Rectal smooth muscle tissue (tissue), 1 donor: Measurements from ENCODE around the gene MAP3K10.
"Not testable (repeated sequence)": the region's sequence is repeated elsewhere in the genome, so short reads cannot be mapped to it uniquely, and the experiment has no call there.

Source experiments
- H3K27ac ChIP-seq: one replicate; pipeline ENCODE4 v1.7.0; 2013; ENCODE audit warnings: low read depth, low read length, inconsistent platforms
- H3K27me3 ChIP-seq: one replicate; pipeline ENCODE4 v1.7.0; 2013; ENCODE audit warnings: low read length; ENCODE audit not compliant: control insufficient read depth, insufficient read depth
- H3K36me3 ChIP-seq: one replicate; pipeline ENCODE4 v1.7.0; 2013; ENCODE audit warnings: low read length; ENCODE audit not compliant: control insufficient read depth, insufficient read depth
- H3K4me1 ChIP-seq: one replicate; pipeline ENCODE4 v1.7.0; 2013; ENCODE audit warnings: low read length; ENCODE audit not compliant: control insufficient read depth, insufficient read depth
- H3K4me3 ChIP-seq: one replicate; pipeline ENCODE4 v1.7.0; 2013; ENCODE audit warnings: low read length
- H3K9ac ChIP-seq: one replicate; pipeline ENCODE4 v1.7.0; 2013; ENCODE audit warnings: low read length

The MAP3K10 gene

DNA sequence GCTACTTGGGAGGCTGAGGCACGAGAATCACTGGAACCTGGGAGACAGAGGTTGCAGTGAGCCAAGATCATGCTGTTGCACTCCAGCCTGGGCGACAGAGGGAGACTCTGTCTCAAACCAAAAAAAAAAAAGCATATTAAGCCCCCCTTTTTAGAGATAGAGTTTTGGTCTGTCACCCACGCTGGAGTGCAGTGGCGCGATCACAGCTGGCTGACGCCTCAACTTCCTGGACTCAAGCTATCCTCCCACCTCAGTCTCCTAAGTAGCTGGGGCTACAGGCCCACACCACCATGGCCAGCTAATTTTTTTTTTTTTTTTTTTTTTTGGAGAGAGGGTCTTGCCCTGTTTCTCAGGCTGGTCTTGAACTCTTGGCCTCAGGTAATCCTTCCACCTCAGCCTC lies 34.2 kb upstream of the MAP3K10 start:
- H3K4me1 ChIP-seq, result no peaks in the 10 kb centered on the region

DNA sequence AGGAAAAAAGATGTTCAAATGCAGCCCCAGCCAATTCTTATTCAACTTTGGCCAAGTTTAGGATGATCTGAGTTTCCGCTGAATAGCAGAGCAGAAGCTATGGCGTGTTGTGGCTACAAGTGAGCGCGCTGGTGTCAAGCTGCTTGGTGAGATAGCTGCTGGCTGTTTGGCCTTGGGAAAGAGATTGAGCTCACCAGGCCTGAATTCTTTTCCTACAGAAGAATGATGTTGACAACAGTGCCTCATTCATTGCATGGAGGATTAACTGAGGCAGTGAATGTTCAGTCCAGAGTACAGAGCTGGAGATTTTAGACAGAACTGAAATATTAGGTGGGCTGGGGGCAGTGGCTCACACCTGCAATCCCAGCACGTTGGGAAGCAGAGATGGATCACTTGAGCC lies 31.5 kb upstream of the MAP3K10 start:
- no peaks in the 10 kb centered on the region for H3K36me3 ChIP-seq
- H3K27ac ChIP-seq, result no peak overlapping the region
- no peaks in the 10 kb centered on the region for H3K27me3 ChIP-seq
- H3K9ac ChIP-seq, result no peak overlapping the region
- no peaks in the 10 kb centered on the region for H3K4me1 ChIP-seq
- H3K4me3 ChIP-seq, result no peak overlapping the region

More for the DNA sequence above, 34.2 kb upstream of the MAP3K10 start:
- H3K36me3 ChIP-seq, result no peaks in the 10 kb centered on the region
- H3K27me3 ChIP-seq, result no peaks in the 10 kb centered on the region
- no peak overlapping the region for H3K9ac ChIP-seq
- H3K27ac ChIP-seq, result no peak overlapping the region
- no peak overlapping the region for H3K4me3 ChIP-seq

DNA sequence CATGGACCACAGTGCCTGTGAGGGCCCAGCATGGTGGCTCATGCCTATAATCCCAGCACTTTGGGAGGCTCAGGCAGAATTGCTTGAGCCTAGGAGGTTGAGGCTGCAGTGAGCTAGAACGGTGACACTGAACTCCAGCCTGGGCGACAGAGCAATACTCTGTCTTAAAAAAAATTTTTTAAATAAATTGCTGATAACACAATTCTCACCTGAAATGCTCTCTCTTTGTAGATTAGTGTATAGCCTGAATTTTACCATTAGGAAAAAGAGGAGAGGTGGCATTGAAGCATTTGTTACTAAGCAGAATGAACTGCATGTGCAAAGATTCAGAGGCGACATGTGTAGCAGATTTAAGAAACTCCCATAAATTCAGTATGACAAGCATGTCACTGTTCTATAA lies 29.1 kb upstream of the MAP3K10 start:
- Histone ChIP-seq H3K27me3 (no peaks in the 10 kb centered on the region), H3K36me3 (no peaks in the 10 kb centered on the region), H3K9ac (no peak overlapping the region), H3K4me1 (no peaks in the 10 kb centered on the region), H3K27ac (no peak overlapping the region), H3K4me3 (no peak overlapping the region)

DNA sequence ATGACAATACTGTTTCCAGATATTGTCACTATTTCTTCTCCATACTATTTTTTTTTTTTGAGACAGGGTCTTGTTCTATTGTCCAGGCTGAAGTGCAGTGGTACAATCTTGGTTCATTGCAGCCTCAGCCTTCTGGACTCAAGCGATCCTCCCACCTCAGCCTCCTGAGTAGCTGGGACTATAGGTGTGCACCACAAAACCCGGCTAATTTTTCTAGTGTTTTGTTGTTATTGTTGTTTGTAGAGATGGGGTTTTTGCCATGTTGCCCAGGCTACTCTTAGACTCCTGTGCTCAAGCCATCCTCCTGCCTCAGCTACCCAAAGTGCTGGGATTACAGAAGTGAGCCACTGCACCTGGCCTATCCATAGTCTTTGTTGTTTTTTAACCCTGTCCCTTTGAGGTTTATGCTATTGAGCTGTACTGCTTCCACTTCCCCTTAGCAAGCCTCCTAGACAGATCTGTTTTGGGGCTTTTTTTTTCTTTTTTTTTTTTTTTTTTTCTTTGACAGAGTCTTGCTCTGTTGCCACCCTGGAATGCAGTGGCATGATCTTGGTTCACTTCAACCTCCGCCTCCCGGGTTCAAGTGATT lies 27.6 kb upstream of the MAP3K10 start:
- Histone ChIP-seq H3K36me3 (no peaks in the 10 kb centered on the region), H3K27ac (no peak overlapping the region), H3K4me3 (no peak overlapping the region), H3K9ac (no peak overlapping the region), H3K4me1 (no peaks in the 10 kb centered on the region), H3K27me3 (no peaks in the 10 kb centered on the region)

DNA sequence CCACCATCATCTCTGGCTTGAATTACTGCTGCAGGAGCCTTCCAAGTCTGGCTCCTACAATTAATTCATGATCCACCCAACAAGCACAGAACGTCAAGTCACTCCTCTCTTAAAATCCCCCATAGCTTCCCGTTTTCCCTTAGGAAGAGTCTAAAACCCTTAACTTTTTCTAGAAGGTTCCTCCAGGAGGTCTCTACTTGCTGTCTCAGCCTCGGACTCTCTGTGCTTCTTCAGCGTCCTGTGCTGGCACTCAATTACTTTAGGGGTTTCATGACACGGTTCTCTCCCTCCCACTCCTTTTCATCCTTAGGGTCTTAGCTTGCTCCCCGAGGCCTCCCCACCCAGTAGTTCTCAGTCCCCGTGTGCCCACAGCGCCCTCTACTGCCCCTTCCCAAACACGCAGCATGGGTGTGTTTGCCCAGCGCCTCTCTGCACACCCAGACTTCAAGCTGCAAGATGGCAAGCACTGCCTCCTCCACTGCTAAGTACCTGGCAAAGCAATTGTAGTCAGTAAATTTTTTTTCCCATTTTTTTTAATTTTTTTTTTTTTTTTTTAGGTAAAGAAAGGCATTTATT lies 25.8 kb upstream of the MAP3K10 start:
- Histone ChIP-seq H3K9ac (no peak overlapping the region), H3K36me3 (no peaks in the 10 kb centered on the region), H3K4me3 (no peak overlapping the region), H3K4me1 (no peaks in the 10 kb centered on the region), H3K27ac (no peak overlapping the region), H3K27me3 (no peaks in the 10 kb centered on the region)

DNA sequence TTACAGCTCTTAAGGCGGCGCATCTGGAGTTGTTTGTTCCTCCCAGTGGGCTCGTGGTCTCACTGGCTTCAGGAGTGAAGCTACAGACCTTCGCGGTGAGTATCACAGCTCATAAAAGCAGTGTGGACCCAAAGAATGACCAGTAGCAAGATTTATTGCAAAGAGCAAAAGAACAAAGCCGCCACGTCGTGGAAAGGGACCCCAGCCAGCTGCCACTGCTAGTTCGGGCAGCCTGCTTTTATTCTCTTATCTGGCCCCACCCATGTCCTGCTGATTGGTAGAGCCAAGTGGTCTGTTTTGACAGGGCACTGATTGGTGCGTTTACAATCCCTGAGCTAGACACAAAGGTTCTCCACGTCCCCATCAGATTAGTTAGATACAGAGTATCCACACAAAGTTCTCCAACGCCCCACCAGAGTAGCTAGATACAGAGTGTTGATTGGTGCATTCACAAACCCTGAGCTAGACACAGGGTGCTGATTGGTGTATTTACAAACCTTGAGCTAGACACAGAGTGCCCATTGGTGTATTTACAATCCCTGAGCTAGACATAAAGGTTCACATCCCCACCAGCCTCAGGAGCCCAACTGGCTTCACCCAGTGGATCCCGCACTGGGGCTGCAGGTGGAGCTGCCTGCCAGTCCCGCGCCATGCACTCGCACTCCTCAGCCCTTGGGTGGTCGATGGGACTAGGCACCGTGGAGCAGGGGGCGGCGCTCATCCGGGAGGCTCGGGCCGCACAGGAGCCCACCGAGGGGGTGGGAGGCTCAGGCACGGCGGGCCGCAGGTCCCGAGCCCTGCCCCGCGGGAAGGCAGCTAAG lies 21.5 kb upstream of the MAP3K10 start:
- not testable (repeated sequence) for H3K27ac ChIP-seq, H3K4me1 ChIP-seq, H3K4me3 ChIP-seq, H3K36me3 ChIP-seq, H3K27me3 ChIP-seq, H3K9ac ChIP-seq

DNA sequence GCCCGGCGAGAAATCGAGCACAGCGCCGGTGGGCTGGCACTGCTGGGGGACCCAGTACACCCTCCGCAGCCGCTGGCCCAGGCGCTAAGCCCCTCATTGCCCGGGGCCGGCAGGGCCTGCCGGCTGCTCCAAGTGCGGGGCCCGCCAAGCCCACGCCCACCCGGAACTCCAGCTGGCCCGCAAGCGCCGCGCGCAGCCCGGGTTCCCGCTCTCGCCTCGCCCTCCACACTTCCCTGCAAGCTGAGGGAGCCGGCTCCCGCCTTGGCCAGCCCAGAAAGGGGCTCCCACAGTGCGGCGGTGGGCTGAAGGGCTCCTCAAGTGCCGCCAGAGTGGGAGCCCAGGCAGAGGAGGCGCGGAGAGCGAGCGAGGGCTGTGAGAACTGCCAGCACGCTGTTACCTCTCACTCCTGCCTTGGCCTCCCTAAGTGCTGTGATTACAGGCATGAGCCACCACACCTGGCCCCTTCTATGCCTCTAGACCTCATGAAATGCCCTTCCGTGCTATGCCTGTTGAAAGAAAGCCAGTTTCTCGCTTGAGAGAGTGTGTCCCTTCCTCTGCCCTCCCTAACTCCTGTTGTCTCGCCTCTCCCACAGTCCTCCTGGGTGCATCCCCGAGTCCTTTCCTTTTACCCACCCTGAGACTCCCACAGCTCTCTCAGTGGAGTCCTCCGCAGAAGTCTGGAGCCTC lies 20.8 kb upstream of the MAP3K10 start:
- not testable (repeated sequence) for H3K9ac ChIP-seq, H3K27ac ChIP-seq, H3K4me3 ChIP-seq, H3K27me3 ChIP-seq, H3K4me1 ChIP-seq, H3K36me3 ChIP-seq

DNA sequence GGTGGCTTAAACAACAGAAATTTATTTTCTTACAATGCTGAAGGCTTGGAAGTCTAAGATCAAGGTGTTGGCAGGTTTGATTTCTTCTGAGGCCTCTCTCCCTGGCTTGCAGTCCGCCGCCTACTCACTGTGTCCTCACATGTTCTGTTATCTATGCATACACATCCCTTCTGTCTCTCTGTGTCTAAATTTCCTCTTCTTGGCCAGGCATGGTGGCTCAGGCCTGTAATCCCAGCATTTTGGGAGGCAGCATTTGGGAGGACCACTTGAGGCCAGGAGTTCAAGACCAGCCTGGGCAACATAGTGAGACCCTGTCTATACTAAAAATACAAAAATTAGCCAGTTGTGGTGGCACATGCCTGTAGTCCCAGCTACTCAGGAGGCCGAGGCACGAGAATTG lies 19.9 kb upstream of the MAP3K10 start:
- not testable (repeated sequence) for H3K27ac ChIP-seq, H3K27me3 ChIP-seq, H3K36me3 ChIP-seq, H3K9ac ChIP-seq, H3K4me1 ChIP-seq, H3K4me3 ChIP-seq

DNA sequence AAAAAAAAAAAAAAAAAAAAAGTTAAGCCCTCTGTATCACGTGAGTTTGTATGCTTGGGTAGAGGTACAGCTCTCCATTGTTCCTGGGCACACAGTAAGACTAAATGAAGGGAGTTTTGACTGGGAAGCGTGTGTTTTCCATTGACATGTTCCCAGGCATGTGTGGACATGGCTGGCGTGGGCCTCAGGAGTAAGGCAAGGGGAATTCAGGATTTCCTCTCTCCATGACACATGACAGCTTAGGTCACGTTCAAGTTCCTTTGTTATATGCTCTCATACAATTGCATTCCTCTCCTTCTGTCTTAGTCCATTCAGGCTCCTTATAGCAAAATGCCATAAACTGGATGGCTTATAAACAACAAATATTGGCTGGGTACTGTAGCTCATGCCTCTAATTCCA lies 17.1 kb upstream of the MAP3K10 start:
- H3K4me1 ChIP-seq, result no peaks in the 10 kb centered on the region
- H3K4me3 ChIP-seq, result no peak overlapping the region
- H3K9ac ChIP-seq, result no peak overlapping the region
- no peaks in the 10 kb centered on the region for H3K36me3 ChIP-seq
- no peak overlapping the region for H3K27ac ChIP-seq
- no peaks in the 10 kb centered on the region for H3K27me3 ChIP-seq

DNA sequence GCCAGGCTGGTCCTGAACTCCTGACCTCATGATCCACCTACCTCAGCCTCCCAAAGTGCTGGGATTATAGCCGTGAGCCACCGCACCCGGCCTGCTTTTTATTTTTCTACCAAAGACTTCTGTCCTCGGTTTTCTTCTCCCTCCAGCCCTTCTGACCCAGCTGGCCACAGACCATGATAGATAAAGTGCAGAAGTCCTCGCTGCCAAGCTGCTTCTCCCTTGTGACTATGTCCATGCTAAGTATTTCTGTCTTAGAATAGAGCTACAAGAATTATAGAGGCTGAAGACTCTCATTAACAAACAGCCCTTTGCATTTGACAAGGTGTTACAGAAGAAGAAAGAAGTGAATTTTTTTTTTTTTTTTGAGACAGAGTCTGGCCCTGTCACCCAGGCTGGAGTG lies 15.4 kb upstream of the MAP3K10 start:
- H3K4me3 ChIP-seq, result no peak overlapping the region
- H3K9ac ChIP-seq, result no peak overlapping the region
- no peaks in the 10 kb centered on the region for H3K36me3 ChIP-seq
- H3K27ac ChIP-seq, result no peak overlapping the region
- peaks cover 2% of the 10 kb centered on the region for H3K27me3 ChIP-seq
- no peaks in the 10 kb centered on the region for H3K4me1 ChIP-seq

DNA sequence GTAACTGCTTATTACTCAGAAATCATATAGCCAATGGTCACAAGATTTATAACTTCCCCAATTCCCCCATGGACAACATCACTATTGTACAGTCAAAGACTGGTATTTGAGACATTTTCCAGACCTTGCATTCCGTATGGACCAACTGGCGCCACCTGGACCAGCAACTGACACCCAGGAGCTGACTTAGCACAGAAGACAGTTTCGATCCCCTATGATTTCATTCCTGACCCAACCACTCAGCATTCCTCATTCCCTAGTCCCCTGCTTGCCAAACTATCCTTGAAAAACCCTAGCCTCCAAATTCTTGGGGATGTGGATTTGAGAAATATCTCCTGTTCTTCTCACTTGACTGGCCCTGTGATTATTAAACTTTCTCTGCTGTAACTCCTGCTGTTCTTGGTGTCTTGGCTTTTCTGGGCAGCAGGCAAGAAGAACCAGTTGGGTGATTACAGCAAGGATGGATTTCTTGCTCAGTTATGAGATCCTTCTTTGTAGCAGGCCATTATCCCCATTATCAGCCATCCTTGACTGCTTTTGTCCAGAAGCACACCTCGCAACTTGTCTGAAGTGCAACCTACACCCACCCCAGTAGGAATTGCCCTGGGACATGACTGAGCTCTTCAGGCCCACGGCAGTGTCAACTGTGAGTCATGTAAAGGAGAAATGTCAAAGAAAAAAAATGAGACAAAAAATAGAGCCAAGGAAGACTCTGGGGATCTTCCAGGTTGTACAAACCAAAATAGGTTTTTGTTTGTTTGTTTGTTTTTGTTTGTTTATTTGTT lies 13.7 kb upstream of the MAP3K10 start:
- Histone ChIP-seq H3K9ac (no peak overlapping the region), H3K4me3 (no peak overlapping the region), H3K27me3 (peaks cover 2% of the 10 kb centered on the region), H3K36me3 (no peaks in the 10 kb centered on the region), H3K27ac (no peak overlapping the region), H3K4me1 (no peaks in the 10 kb centered on the region)

DNA sequence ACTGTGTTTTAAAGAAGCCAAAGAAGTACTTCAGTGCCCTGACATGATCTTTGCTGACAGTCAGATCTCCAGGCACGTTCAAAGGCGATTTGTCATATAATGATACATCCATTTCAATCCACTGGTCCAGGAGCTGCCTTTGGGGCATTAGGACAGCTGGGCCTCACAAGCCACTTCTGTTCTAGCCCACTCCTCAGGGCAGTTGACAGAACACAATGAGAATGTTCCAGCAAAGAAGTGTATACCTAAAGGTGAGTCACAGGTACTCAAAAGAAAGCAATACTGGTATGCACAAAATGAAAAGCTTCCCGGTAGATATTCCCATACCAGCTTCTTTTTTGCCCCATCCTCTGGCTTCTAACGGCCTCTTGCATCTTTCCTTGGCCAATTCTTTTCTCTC lies 12.5 kb upstream of the MAP3K10 start:
- H3K27me3 ChIP-seq, result peaks cover 2% of the 10 kb centered on the region
- H3K9ac ChIP-seq, result no peak overlapping the region
- no peak overlapping the region for H3K27ac ChIP-seq
- H3K4me3 ChIP-seq, result no peak overlapping the region
- no peaks in the 10 kb centered on the region for H3K36me3 ChIP-seq
- no peaks in the 10 kb centered on the region for H3K4me1 ChIP-seq
